CD4-positive, alpha-beta T cell (primary cell): ENCODE measurements around the gene ZNF324. TPM values are rescaled to one million over a fixed set of nuclear protein-coding genes. Genes with fewer than 3 reads are reported as not detected.

Experiments used
- ATAC-seq: fragments of 200-7000 bp; cut with Tn5 transposase; one replicate; pipeline ENCODE4 v1.10.0; 2022; ENCODE audit warnings: mild to moderate bottlenecking; ENCODE audit not compliant: poor library complexity
- CTCF ChIA-PET: fragments of 350-600 bp; sonication (Branson Sonifier 250); formaldehyde crosslinking; loops from one replicate; lab custom pipeline; 2021; ENCODE audit warnings: antibody characterized with exemption, inconsistent platforms; lab: Charles Lee
- POLR2A ChIA-PET: fragments of 350-600 bp; sonication (Branson Sonifier 250); formaldehyde crosslinking; loops from one replicate; lab custom pipeline; 2021; ENCODE audit warnings: antibody characterized with exemption, inconsistent platforms; lab: Charles Lee
- DNase-seq, 14 experiments: peaks; one replicate each; pipeline ENCODE4 v3.0.0-alpha.2; 2013 to 2020; ENCODE audit warnings: mixed read lengths in 2 of 14
- H3K27ac ChIP-seq, 2 donors: one replicate each; pipeline versions ENCODE4 v1.5.1 to v1.7.0; 2013; ENCODE audit warnings: low read length in 2 of 2, low read depth in 1 of 2, mild to moderate bottlenecking in 1 of 2
- H3K27me3 ChIP-seq, 2 experiments: 1 replicate in 1 of 2; 2 replicates in 1 of 2; pipeline versions ENCODE4 v1.6.1 to v1.7.0; 2013; ENCODE audit warnings: low read length in 2 of 2, control low read depth in 1 of 2, mild to moderate bottlenecking in 1 of 2, moderate library complexity in 1 of 2; ENCODE audit not compliant: insufficient read depth in 2 of 2, control insufficient read depth in 1 of 2
- H3K36me3 ChIP-seq: one replicate; pipeline ENCODE4 v1.6.1; 2013; ENCODE audit warnings: low read length, control low read depth; ENCODE audit not compliant: insufficient read depth
- H3K4me1 ChIP-seq: one replicate; pipeline ENCODE4 v1.6.1; 2013; ENCODE audit warnings: low read length, control low read depth; ENCODE audit not compliant: insufficient read depth
- H3K4me3 ChIP-seq: one replicate; pipeline ENCODE4 v1.5.1; 2013; ENCODE audit warnings: mild to moderate bottlenecking, low read length, moderate library complexity
- H3K9me3 ChIP-seq, 2 experiments: 1 replicate in 1 of 2; 2 replicates in 1 of 2; pipeline versions ENCODE4 v1.6.1 to v1.7.0; 2013; ENCODE audit warnings: low read length in 2 of 2, mild to moderate bottlenecking in 2 of 2, control low read depth in 1 of 2, moderate library complexity in 1 of 2; ENCODE audit not compliant: control insufficient read depth in 1 of 2, insufficient read depth in 1 of 2
- H3K27ac Mint-ChIP-seq: one replicate; pipeline ENCODE4 v1.8.0; 2020; ENCODE audit warnings: mixed read lengths
- H3K27me3 Mint-ChIP-seq: one replicate; pipeline ENCODE4 v1.8.0; 2021; ENCODE audit warnings: mixed read lengths
- H3K36me3 Mint-ChIP-seq: one replicate; pipeline ENCODE4 v1.8.0; 2021; ENCODE audit warnings: low read depth, mixed read lengths
- H3K4me1 Mint-ChIP-seq: one replicate; pipeline ENCODE4 v1.8.0; 2021; ENCODE audit warnings: low read depth, mixed read lengths
- H3K4me3 Mint-ChIP-seq: one replicate; pipeline ENCODE4 v1.8.0; 2020; ENCODE audit warnings: mild to moderate bottlenecking, mixed read lengths
- H3K9me3 Mint-ChIP-seq: one replicate; pipeline ENCODE4 v1.8.0; 2020; ENCODE audit warnings: mixed read lengths
- CTCF ChIP-seq: fragments of 200-600 bp; IDR thresholded peaks from one replicate; pipeline ENCODE4 v1.8.0; 2022; ENCODE audit warnings: antibody characterized with exemption, mild to moderate bottlenecking
- intact Hi-C, 2 experiments: fragments of 100-400 bp; cut with DNase I in 1 of 2; cut with micrococcal nuclease in 1 of 2; formaldehyde crosslinking; loops; one replicate each; pipeline versions ENCODE4 v1.15.1 to v1.9.0; 2023 to 2025; cut with DNase I, micrococcal nuclease
- total RNA-seq, 174 experiments: library from RNA in 2 of 174; stranded (reverse) in 2 of 174; gene quantifications; one replicate each; pipeline ENCODE4 v1.2.3 and lab custom pipeline; 2021 to 2026

ZNF324 gene
- total RNA-seq, 2 experiments from 2014 or later, result 24.3 to 25.2 TPM

- H3K9me3 Mint-ChIP-seq, result peaks cover 3% of the 10 kb centered on the region
- intact Hi-C loops, result no loop called here
- ChIA-PET CTCF (no interaction called here), POLR2A (interaction anchor here (1.1 kb wide), 1 partner anchor 8 kb away, joined by 3 read pairs; no protein-coding TSS in a partner anchor)
- Histone ChIP-seq H3K27me3 (no peaks in the 10 kb centered on the region), H3K27ac (no peak overlapping the region), H3K4me1 (peaks cover 13% of the 10 kb centered on the region), H3K36me3 (no peaks in the 10 kb centered on the region), H3K9me3 (peaks cover 0 to 33% of the 10 kb centered on the region in 2 experiments), H3K4me3 (no peak overlapping the region)
- no peak overlapping the region for H3K27ac Mint-ChIP-seq
- peaks cover 11% of the 10 kb centered on the region for H3K4me1 Mint-ChIP-seq
- no peak for TF ChIP-seq CTCF
- no peaks in the 10 kb centered on the region for H3K27me3 Mint-ChIP-seq
- peaks cover 3% of the 10 kb centered on the region for H3K36me3 Mint-ChIP-seq
- no peak for DNase-seq
- ATAC-seq, result no peak
- no peak overlapping the region for H3K4me3 Mint-ChIP-seq
These were observed 42.8 kb downstream of the ZNF324 start for GRCh38 chr19:58509731-58510083.

GRCh38 chr19:58510084-58510862, 43.4 kb downstream of the ZNF324 start:
- TF ChIP-seq CTCF, result no peak
- Histone ChIP-seq H3K4me1 (peaks cover 15% of the 10 kb centered on the region), H3K36me3 (no peaks in the 10 kb centered on the region), H3K27ac (no peak overlapping the region), H3K27me3 (no peaks in the 10 kb centered on the region), H3K4me3 (no peak overlapping the region), H3K9me3 (peaks cover 0 to 27% of the 10 kb centered on the region in 2 experiments)
- DNase-seq (no peak), ATAC-seq (no peak)
- Mint-ChIP-seq H3K27me3 (no peaks in the 10 kb centered on the region), H3K4me1 (peaks cover 14% of the 10 kb centered on the region), H3K27ac (no peak overlapping the region), H3K9me3 (peaks cover 3% of the 10 kb centered on the region), H3K36me3 (peaks cover 3% of the 10 kb centered on the region), H3K4me3 (no peak overlapping the region)
- ChIA-PET CTCF (no interaction called here), POLR2A (interaction anchor here (1.1 kb wide), 1 partner anchor 8 kb away, joined by 3 read pairs; no protein-coding TSS in a partner anchor)
- intact Hi-C loops, result no loop called here

- ChIA-PET POLR2A (no interaction called here), CTCF (interaction anchor here (0.6 kb wide), 1 partner anchor 48 kb away, joined by 4 read pairs; no protein-coding TSS in a partner anchor)
- no peaks in the 10 kb centered on the region for H3K27me3 Mint-ChIP-seq
- H3K27me3 ChIP-seq, result no peaks in the 10 kb centered on the region
- no peak for ATAC-seq
- H3K4me1 Mint-ChIP-seq, result peaks cover 22% of the 10 kb centered on the region
- peaks cover 7% of the 10 kb centered on the region for H3K36me3 Mint-ChIP-seq
- peak in 1 of 14 experiments; percentile 24 for DNase-seq
- H3K27ac ChIP-seq, result no peak within 1 kb of the TSS
- no peak for TF ChIP-seq CTCF
- intact Hi-C loops, result no loop called here
- peaks cover 26% of the 10 kb centered on the region for H3K4me1 ChIP-seq
- H3K9me3 ChIP-seq, result peaks cover 0 to 15% of the 10 kb centered on the region in 2 experiments
- peaks cover 12% of the 10 kb centered on the region for H3K36me3 ChIP-seq
- peaks cover 3% of the 10 kb centered on the region for H3K9me3 Mint-ChIP-seq
- no peak within 1 kb of the TSS for H3K4me3 ChIP-seq
- no peak within 1 kb of the TSS for H3K27ac Mint-ChIP-seq
- H3K4me3 Mint-ChIP-seq, result no peak within 1 kb of the TSS
These were observed 44.7 kb downstream of the ZNF324 start, which contains the start of gene SLC27A5 for GRCh38 chr19:58511353-58512208. Gene SLC27A5 (minus strand): TSS chr19:58511992. CDS start chr19:58511955, 37 bp downstream.
